HG02943 (cell line): ENCODE data around the gene SPTLC3.
A peak's percentile ranks its signal among the peaks of the same experiment; 100 is the strongest.
"Not testable (repeated sequence)": the region's sequence is repeated elsewhere in the genome, so short reads cannot be mapped to it uniquely, and the experiment has no call there.

Experiments used
- ATAC-seq: cut with Tn5 transposase; IDR thresholded peaks from one replicate; pipeline ENCODE4 v1.9.1; 2021; ENCODE audit warnings: mild to moderate bottlenecking, low read depth, moderate library complexity; ENCODE audit not compliant: unreplicated experiment

Gene SPTLC3

GRCh38 chr20:13008761-13009681 is at the start of gene SPTLC3:
Gene SPTLC3, plus strand, starts transcription at chr20:13008972. Its CDS starts 296 bp downstream, at chr20:13009268.
- peak; percentile 10 for ATAC-seq

- no peak for ATAC-seq
Observed at GRCh38 chr20:12961725-12962124, 47.0 kb upstream of the SPTLC3 start.

DNA sequence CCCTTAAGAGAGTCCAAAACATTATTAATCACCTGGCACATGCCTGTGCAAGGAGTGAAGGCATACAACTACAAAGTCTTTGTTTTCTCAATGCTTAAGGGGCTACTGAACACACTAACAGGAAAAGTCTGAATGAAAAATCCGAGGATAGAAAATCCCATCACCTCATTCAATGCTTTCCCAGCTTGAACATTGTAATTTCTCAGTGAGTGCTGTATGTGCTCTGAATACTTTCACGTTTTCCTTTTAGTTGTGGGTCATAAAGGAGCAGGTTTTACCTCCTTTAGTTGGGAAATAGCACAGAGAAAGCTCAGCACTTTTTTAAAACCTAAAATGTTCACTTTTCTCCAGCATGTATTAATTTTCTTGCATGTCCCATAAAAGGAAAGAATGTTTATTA is 45.9 kb upstream of the SPTLC3 start:
- no peak for ATAC-seq

- no peak for ATAC-seq
Observed at GRCh38 chr20:12963416-12963815, 45.4 kb upstream of the SPTLC3 start.

DNA sequence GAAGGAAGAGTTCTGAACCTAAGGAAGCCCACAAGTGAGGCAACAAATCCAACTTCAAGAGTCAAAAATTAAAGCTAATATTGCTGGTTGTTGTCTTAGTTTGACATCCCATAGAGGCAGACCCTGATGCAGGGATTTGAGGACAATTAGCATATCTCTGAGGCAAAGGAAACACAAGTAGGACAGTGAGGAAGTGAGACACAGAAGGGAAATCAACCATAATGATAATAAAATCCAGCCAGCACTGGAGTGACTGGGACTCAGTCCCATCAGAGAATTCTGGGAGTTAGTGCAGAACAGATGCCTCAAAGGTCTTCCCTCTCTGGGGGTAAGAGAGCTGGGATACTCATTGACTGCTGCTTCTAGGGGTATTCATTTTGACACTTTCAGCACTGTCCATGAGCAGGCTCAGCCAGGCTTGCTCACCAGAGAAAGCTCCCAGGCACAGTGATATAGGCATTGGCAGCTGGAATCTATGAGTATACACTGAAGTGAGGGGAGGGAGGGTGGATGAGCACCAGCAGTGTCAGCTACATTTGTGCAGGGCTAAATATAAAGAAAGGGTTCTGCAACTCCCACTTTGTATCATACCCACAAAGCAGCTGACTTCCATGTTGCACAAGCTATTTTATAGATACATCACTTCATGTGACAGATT is 43.4 kb upstream of the SPTLC3 start:
- ATAC-seq, result no peak

GRCh38 chr20:12965870-12966251 is 42.9 kb upstream of the SPTLC3 start:
- ATAC-seq, result no peak

GRCh38 chr20:12966468-12967085 is 42.2 kb upstream of the SPTLC3 start:
- ATAC-seq, result no peak

GRCh38 chr20:12967932-12968331 is 40.8 kb upstream of the SPTLC3 start:
- ATAC-seq, result no peak

- no peak for ATAC-seq
Observed at GRCh38 chr20:12968472-12968871, 40.3 kb upstream of the SPTLC3 start.

GRCh38 chr20:12969071-12969669 is 39.6 kb upstream of the SPTLC3 start:
- no peak for ATAC-seq

- ATAC-seq, result no peak
Observed at GRCh38 chr20:12970372-12970821, 38.4 kb upstream of the SPTLC3 start.

GRCh38 chr20:12975833-12976608 is 32.8 kb upstream of the SPTLC3 start:
- no peak for ATAC-seq

- ATAC-seq, result no peak
Observed at GRCh38 chr20:12976720-12977309, 32.0 kb upstream of the SPTLC3 start.

GRCh38 chr20:12977328-12978125 is 31.2 kb upstream of the SPTLC3 start:
- no peak for ATAC-seq

DNA sequence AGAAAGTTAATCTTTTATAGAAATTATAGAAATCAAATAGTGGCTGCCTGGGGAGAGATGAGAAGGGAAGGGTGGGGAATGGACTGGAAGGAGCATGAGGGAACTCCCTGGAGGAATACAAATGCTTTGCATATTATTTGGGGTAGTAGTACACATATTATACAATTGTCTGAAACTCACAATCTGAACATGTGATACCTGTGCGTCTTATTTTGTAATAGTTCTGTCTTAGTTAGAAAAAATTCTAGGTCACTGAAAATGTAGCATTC is 30.7 kb upstream of the SPTLC3 start:
- ATAC-seq, result no peak

GRCh38 chr20:12978613-12979495 is 29.9 kb upstream of the SPTLC3 start:
- ATAC-seq, result no peak

- not testable (repeated sequence) for ATAC-seq
Observed at GRCh38 chr20:12979713-12980112, 29.1 kb upstream of the SPTLC3 start.

DNA sequence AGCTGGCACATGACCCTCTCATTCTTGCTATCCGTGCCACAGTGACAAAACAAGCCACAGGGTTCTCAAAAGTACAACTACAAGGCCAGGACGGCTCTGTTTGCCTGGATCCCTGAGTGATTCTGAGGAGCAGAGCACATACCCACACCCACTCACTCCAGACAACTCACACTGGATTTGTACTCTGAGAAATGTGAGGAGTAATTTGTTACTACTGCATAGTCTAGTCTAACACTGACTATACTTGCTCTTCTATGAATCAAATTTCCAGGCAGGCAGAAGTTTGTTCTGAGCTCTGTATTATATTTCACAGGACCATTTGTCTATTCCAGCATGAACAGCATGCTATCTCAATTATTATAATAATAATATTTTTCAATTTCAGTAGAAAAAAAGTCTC is 26.7 kb upstream of the SPTLC3 start:
- no peak for ATAC-seq
